Peyer's patch (tissue), 4 donors: ENCODE results near the gene CLUH.

Source experiments
- CTCF ChIP-seq, 6 experiments: fragments of 450-650 bp in 4 of 6; fragments of 200-600 bp in 2 of 6; sonication (generic) in 1 of 6; IDR thresholded peaks; one replicate each; pipeline ENCODE4 v1.5.1; 2017 to 2019; ENCODE audit warnings: antibody characterized with exemption in 6 of 6, mild to moderate bottlenecking in 3 of 6, moderate library complexity in 1 of 6
- POLR2A ChIP-seq, 2 donors: fragments of 450-650 bp; IDR thresholded peaks; one replicate each; pipeline ENCODE4 v1.5.1; 2017; ENCODE audit warnings: antibody characterized with exemption in 2 of 2, mild to moderate bottlenecking in 2 of 2, moderate library complexity in 2 of 2

GRCh38 chr17:2737693-2738092 is 26.1 kb upstream of the CLUH start:
- TF ChIP-seq CTCF (IDR thresholded peaks at IDR 0.05) (no peak), POLR2A (IDR thresholded peaks at IDR 0.05) (no peak)
